ENCODE data around the gene SERINC4.
"Not testable (repeated sequence)": the region's sequence is repeated elsewhere in the genome, so short reads cannot be mapped to it uniquely, and the experiment has no call there.

SERINC4 gene

GRCh38 chr15:43799945-43800285, at the start of gene SERINC4:
Gene SERINC4 (minus strand): TSS chr15:43800220. CDS start chr15:43799986, 234 bp downstream.
- peak; percentile 72 to 75 for DNase-seq

GRCh38 chr15:43845421-43845820, 45.4 kb upstream of the SERINC4 start:
- DNase-seq = no peak

- not testable (repeated sequence) for DNase-seq
Observed at GRCh38 chr15:43832485-43832884, 32.5 kb upstream of the SERINC4 start.

- not testable (repeated sequence) for DNase-seq
Observed at GRCh38 chr15:43831519-43832052, 31.6 kb upstream of the SERINC4 start.

- not testable (repeated sequence) for DNase-seq
Observed at GRCh38 chr15:43830691-43831275, 30.8 kb upstream of the SERINC4 start.

- DNase-seq = not testable (repeated sequence)
Observed at GRCh38 chr15:43829951-43830540, 30.0 kb upstream of the SERINC4 start.

- DNase-seq = peak in 1 of 2 experiments; percentile 8
Observed at GRCh38 chr15:43828061-43828657, 28.1 kb upstream of the SERINC4 start.

- peak; percentile 87 to 90 for DNase-seq
Observed at GRCh38 chr15:43826508-43827341, 26.7 kb upstream of the SERINC4 start, which contains the start of gene WDR76. Gene WDR76 (plus strand): TSS chr15:43827002. CDS start chr15:43827033, 31 bp downstream.

- DNase-seq = no peak
Observed at GRCh38 chr15:43826029-43826507, 26.0 kb upstream of the SERINC4 start.

GRCh38 chr15:43825305-43825704, 25.3 kb upstream of the SERINC4 start:
- DNase-seq = not testable (repeated sequence)

GRCh38 chr15:43824302-43825246, 24.6 kb upstream of the SERINC4 start, which contains the start of gene MFAP1:
Gene MFAP1 (minus strand): TSS chr15:43824690. CDS start chr15:43824569, 121 bp downstream.
- DNase-seq = peak; percentile 97 to 99

GRCh38 chr15:43821505-43821904, 21.5 kb upstream of the SERINC4 start:
- DNase-seq = no peak

- not testable (repeated sequence) for DNase-seq
Observed at GRCh38 chr15:43815064-43815463, 15.0 kb upstream of the SERINC4 start.

- no peak for DNase-seq
Observed at GRCh38 chr15:43808960-43809678, 9.1 kb upstream of the SERINC4 start.

GRCh38 chr15:43808435-43808950, 8.5 kb upstream of the SERINC4 start:
- no peak for DNase-seq

- DNase-seq = not testable (repeated sequence)
Observed at GRCh38 chr15:43802676-43803075, 2.7 kb upstream of the SERINC4 start.

GRCh38 chr15:43800286-43801141, 494 bp upstream of the SERINC4 start, which contains the start of gene HYPK:
Gene HYPK (plus strand): TSS chr15:43800599. CDS start chr15:43800623, 24 bp downstream.
- DNase-seq = peak; percentile 72 to 87

GRCh38 chr15:43799209-43799944, 643 bp downstream of the SERINC4 start:
- DNase-seq = peak; percentile 84 to 93

GRCh38 chr15:43796566-43796965, 3.5 kb downstream of the SERINC4 start:
- DNase-seq = no peak

All from NCI-H524 (cell line).